HG03060 (cell line): ENCODE measurements around the gene CFTR.

ENCODE experiments used
- ATAC-seq: cut with Tn5 transposase; IDR thresholded peaks from one replicate; pipeline ENCODE4 v1.9.1; 2021; ENCODE audit warnings: low read depth, moderate number of reproducible peaks; ENCODE audit not compliant: unreplicated experiment

The CFTR gene

DNA sequence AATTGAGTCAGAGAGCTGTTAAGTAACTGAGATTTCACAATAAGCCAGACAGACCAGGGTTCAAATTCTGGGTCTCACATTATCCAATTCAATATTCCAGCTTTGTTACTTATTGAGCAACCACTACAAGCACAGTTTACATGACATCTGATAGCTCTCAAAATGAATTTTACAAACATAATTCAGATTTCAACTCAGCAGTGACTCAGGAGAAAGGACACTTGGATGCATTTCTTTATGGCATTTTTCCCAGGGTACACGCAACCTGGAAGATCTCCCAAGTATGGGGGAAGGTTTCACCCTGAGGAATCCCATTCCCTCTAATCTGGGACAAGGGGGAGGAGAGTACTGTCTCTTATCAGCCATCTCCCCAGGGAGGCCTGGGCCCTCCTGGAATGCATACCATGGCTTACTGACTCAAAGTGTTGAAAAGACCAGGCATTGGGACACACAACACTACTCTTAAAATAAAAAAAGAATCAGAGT, 102.4 kb downstream of the CFTR start:
- no peak for ATAC-seq

DNA sequence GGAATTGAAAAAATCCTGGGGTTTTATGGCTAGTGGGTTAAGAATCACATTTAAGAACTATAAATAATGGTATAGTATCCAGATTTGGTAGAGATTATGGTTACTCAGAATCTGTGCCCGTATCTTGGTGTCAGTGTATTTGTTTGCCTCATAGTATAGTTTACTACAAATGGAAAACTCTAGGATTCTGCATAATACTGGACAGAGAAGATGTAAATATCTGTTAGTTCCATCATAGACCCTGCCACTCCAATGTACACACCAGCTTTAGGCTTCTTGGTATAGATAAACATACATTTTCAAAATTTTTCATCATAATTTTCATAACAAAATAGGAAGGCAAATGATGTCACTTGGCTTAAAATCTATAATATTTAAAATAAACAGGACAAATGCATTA, 108.1 kb downstream of the CFTR start:
- no peak for ATAC-seq

DNA sequence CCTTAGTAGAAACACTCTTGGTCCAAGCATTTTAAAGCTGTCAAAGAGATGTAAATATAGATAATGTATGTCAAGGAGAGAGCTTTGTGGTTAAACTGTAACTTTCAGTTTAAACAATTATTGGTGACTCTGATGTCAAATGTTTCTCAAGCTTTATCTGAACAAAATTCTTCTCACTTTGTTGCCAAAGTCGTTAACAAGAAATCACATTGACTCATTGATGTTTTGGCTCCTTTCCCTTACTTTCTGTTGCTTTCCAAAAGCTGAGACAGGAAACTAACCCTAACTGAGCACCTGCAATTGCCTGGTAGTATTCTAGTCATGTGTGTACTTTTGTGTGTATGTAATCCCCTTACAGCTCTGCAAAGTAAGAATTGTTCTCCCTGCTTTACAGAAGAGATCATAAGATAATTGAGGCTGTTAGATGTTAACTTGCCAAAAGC, 108.5 kb downstream of the CFTR start:
- ATAC-seq, result no peak

DNA sequence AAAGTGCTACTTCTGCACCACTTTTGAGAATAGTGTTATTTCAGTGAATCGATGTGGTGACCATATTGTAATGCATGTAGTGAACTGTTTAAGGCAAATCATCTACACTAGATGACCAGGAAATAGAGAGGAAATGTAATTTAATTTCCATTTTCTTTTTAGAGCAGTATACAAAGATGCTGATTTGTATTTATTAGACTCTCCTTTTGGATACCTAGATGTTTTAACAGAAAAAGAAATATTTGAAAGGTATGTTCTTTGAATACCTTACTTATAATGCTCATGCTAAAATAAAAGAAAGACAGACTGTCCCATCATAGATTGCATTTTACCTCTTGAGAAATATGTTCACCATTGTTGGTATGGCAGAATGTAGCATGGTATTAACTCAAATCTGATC, 110.4 kb downstream of the CFTR start:
- no peak for ATAC-seq

DNA sequence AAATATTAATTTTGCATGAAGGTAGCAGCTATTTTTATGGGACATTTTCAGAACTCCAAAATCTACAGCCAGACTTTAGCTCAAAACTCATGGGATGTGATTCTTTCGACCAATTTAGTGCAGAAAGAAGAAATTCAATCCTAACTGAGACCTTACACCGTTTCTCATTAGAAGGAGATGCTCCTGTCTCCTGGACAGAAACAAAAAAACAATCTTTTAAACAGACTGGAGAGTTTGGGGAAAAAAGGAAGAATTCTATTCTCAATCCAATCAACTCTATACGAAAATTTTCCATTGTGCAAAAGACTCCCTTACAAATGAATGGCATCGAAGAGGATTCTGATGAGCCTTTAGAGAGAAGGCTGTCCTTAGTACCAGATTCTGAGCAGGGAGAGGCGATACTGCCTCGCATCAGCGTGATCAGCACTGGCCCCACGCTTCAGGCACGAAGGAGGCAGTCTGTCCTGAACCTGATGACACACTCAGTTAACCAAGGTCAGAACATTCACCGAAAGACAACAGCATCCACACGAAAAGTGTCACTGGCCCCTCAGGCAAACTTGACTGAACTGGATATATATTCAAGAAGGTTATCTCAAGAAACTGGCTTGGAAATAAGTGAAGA, 112.3 kb downstream of the CFTR start:
- ATAC-seq, result no peak

DNA sequence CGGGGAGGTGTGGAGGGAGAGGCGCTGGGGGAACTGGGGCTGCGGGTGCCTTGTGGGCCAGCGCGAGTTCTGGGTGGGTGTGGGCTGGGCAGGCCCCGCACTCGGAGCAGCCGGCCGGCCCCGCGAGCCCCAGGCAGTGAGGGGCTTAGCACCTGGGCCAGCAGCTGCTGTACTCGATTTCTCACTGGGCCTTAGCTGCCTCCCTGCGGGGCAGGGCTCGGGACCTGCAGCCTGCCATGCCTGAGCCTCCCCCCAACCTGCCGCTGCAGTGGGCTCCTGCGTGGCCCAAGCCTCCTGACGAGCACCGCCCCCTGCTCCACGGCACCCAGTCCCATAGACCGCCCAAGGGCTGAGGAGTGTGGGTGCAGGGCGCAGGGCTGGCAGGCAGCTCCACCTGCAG, 116.3 kb downstream of the CFTR start:
- no peak for ATAC-seq

DNA sequence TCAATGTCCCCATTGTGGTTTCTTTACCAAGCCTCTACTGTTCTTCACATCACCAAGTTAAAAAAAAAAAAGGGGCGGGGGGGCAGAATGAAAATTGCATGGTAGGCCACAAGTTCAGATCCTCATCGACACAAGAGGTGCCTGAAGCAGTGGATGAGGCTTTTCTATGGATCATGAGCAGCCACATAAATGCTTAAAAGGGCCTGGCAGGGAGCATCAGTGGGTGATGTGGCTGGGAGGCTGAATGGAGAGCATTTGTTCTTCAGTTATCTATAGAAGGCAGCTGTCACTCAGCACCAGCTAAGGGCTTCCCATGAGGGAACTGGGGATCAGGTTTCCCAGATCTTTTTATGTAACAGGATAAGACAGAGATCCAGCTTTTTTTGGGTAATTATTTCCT, 117.9 kb downstream of the CFTR start:
- ATAC-seq, result no peak

DNA sequence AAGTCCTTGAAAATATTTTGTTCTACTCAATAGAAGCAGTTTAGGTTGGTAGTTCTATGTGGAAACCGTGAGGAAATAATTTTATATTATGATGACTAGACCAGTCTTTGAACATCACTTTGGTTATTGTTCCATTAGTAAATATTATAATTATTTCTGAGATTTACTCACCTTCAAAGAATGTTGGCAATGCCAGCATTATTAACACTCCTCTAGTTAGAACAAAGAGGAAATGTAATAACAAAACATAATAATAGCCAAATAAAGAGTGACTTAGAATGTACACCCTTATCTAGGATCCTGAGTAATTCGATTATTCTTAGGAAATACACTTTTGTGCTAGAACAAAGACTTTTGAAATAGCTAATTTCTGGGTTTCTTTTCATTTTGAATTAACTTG, 121.1 kb downstream of the CFTR start:
- ATAC-seq, result no peak

DNA sequence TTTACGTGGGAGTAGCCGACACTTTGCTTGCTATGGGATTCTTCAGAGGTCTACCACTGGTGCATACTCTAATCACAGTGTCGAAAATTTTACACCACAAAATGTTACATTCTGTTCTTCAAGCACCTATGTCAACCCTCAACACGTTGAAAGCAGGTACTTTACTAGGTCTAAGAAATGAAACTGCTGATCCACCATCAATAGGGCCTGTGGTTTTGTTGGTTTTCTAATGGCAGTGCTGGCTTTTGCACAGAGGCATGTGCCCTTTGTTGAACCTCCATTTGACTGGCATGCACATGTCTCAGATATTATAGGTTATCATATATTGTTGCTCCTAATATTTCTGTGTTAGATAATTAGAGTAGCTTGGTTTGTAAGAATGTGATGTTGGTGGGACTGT, 123.8 kb downstream of the CFTR start:
- ATAC-seq, result no peak

DNA sequence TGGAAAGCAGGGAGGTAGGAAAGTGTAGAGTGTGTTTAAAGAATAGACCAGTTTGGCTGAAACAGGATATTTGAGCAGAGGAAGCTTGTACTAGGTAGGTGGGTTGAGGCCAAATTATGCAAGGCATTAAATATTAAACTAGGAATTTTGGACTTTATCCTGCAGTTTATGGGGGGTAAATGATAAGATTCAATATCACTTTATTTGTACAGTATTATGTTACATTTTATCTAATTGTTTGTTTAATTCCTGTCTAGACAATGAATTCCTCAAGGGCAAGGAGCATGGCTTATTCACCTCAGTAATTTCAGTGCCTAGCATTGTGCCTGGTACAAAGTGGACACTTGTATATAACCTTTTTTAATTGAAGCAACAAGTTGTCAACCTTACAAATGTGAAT, 125.9 kb downstream of the CFTR start:
- no peak for ATAC-seq

DNA sequence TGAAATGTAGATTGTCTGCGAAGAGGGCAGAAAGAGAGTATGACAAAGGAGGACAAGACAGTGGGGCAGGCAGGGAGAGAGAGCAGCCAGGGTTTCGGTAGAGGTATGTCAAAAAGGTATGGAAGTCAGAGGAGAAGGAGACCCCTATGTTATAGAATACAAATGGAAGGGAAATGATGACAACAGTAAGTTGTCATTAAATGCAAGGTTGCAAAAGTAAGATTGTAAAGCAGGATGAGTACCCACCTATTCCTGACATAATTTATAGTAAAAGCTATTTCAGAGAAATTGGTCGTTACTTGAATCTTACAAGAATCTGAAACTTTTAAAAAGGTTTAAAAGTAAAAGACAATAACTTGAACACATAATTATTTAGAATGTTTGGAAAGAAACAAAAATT, 126.3 kb downstream of the CFTR start:
- ATAC-seq, result no peak

DNA sequence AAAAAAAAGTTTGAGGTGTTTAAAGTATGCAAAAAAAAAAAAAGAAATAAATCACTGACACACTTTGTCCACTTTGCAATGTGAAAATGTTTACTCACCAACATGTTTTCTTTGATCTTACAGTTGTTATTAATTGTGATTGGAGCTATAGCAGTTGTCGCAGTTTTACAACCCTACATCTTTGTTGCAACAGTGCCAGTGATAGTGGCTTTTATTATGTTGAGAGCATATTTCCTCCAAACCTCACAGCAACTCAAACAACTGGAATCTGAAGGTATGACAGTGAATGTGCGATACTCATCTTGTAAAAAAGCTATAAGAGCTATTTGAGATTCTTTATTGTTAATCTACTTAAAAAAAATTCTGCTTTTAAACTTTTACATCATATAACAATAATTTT, 130.6 kb downstream of the CFTR start:
- no peak for ATAC-seq

DNA sequence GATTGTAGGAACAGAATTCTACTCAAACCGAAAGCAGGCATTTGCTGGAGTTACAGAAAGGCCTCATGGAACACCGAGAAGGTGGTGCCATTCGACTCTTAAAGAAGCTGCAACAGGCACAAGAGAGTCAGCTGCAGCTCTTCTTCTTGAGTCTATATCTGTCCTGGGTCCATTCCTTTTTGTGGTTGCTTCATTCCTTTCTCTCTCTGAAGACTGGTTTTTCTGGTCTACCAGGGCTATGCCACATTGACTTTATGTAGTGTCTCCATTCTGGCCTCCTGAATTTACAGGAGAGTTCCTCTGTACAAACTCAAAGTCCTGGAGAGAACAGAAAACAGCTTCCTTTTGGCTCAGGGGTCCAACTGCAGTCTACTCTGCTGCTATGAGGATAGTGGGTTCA, 132.8 kb downstream of the CFTR start:
- no peak for ATAC-seq

DNA sequence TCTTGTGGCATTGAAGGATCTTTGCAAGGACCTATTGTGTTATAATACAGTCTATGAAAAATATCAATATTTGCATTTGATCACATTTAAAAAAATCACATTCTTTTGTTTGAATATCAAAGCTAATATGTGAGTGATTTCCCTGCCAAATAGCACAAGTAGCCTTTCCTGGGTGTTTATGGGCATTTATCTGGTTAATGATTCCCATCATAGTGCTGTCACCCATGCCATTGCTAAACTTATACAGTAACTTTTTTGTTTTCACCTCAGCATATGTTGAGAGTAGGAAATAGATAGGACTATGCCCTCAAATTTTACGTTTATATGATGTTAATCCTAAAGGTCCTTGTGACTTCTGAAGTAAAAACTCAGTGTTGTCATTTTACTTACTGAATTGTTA, 136.9 kb downstream of the CFTR start:
- ATAC-seq, result no peak

DNA sequence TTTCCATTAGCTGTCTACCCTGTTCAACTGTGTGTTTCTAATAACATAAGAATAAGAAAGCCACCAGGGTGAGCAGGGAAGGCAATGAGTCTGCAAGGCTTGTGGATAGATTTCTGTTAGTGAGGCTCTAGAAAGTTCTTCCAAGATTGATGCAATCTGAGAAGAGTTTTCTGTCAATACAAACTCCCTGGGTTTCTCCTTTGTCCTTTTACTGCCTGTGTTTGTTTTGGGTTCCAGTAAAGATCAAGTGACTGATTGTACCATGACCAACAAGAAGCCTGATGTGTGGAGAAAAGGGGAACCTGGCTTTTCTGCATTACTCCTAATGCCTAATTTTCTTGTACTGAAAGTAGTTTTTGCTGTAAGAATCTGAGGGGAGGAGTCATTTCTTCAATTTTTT, 139.9 kb downstream of the CFTR start:
- ATAC-seq, result no peak

DNA sequence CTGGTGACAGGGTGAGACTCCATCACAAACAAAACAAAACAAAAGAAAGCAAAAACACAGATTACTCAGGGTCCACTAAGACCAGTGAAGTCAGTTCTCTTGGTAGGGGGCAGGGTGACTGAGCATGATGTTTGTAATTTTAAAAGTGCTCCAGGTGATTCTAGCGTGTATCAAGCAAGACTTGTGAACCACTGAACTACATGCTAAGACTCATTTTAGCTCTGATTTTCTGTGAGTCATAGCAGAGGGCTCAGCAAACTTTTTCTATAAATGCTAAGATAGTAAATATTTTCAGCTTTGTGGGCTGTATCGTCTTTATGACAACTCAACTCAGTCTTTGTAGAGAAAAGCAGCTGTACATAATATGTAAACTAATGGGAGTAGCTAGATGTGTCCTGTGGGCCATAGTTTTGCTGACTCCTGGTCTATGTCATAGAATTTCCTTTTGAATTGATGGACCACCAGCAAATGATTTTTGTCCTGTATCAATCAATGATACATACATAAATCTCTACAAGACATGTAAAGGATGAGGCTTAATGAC, 141.3 kb downstream of the CFTR start:
- ATAC-seq, result no peak

DNA sequence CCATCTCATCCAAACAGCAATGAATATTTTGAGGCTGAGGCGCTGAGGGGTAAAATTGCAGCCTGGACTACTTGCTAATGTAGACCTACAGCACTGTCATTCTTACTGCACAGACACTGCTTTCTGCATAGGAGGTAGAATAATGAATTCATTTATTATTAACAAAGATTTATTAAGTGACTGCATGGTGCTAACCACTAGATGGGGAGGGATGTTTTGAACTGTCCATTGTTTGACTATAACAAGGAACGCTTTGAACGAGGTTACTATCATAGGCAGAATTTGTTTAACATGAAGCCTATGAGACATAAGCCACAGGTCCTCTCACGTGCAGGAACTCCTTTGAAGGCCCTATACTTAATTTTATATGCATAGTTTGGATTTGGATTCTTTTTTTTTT, 143.8 kb downstream of the CFTR start:
- no peak for ATAC-seq

DNA sequence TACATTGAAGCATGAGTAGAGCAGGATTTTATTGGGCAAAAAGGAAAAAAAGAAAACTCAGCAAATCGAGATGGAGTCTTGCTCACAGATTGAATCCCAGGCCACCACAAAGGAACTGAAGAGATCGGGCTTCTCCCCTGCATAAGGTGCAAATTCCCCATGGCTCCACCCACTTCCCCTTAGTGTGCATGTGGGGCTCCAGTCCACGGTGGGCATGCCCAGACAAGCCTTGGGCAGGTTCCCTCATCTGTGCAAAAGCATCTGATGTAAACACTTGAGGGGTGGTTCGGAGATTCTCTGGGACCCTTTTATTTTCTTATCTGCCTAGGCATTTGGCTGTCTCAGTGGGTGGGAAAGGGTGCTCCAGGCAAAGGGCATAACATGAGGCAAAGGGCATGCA, 150.7 kb downstream of the CFTR start:
- ATAC-seq, result no peak

DNA sequence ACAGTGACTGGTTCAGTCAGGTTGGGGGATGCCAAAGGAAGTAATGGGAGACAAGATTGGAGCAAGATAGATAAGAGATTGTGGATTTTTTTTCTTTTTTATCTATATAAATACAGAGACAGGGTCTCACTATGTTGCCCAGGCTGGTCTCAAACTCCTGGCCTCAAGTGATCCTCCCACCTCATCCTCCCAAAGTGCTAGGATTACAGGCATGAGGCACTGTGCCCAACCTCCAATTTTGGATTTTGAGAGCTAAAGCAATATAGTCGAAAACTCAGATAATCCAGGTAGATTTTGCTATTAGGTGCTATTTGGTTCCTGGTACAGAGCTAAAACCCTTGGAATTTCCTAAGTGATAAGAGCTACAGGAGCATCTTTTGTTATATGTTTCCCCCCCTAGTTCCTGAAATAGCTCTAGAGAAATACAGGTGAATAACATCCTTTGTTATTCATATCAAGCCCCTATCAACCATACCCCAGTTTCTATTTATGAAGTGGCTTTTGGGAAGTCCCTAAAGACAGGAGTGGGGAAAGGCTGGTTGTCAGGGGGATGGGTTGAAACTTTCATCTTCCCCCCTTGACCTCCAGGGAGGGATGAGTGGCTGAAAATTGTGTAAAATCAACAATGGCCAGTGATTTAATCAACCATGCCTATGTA, 151.2 kb downstream of the CFTR start:
- no peak for ATAC-seq

DNA sequence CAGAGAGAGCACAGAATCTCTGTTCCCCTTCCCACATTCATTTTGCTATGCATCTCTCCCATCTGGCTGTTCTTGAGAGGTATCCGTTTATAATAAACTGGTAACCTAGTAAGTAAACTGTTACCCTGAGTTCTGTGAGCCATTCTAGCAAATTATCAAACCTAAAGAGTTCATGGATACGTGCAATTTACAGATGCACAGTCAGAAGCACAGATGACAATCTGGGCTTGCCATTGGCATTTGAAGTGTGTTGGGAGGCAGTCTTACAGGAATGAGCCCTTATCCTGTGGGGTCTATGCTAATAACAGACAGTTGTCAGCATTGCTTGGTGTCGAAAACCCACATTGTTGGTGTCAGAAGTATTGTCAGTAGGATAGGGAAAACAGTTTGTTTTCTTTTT, 151.8 kb downstream of the CFTR start:
- no peak for ATAC-seq

DNA sequence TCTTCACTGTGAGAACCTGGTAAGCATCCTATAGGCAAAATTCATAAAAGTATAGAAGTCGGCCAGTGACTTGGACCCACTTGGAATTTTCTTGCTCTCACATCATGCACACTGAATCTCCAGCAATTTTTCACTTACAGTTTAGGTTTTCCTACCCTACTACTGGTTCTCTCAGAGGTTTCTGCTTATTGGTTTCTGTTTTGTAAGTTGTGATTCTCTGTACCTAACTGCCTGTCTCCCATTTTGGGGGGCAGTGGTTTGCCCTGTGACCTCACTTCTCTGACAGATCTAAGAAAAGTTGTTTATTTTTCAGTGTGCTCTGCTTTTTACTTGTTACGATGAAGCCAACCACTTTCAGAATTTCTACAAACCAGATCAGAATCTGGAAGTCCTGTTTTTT, 158.1 kb downstream of the CFTR start:
- no peak for ATAC-seq

DNA sequence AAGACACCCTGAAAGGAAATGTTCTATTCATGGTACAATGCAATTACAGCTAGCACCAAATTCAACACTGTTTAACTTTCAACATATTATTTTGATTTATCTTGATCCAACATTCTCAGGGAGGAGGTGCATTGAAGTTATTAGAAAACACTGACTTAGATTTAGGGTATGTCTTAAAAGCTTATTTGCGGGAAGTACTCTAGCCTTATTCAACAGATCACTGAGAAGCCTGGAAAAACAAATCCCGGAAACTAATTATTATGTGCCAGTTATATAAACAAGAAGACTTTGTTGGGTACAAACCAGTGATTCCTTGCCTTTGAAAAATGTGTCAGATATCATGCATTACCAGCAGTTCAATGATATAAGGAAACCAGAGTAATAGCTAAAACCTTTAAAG, 160.1 kb downstream of the CFTR start:
- ATAC-seq, result no peak
